8988T (cell line): ENCODE measurements around the gene RAB6B.
"Not testable (repeated sequence)": the region's sequence is repeated elsewhere in the genome, so short reads cannot be mapped to it uniquely, and the experiment has no call there.

ENCODE experiments used
- DNase-seq: peaks from one replicate; pipeline ENCODE4 v3.0.0; 2011

RAB6B gene

DNA sequence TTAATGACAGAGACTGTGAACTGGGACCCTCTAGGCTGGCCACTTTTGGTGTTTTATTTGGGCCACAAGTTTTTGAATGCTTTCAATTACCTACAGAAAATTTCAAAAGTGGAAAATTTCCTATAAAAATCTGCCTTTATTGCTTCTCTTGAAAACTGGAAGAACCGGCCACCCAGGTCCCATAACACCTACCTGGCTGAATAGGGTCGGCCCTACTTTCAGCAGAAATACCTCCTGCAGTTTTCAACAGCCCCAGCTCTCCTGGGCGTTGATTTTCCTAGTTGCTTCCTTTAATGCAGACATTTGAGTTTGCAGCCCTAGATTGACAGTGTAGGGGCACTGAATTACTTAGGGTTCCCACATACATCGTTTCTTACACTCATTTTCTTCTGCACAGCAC, 90.8 kb downstream of the RAB6B start:
- DNase-seq = no peak

DNA sequence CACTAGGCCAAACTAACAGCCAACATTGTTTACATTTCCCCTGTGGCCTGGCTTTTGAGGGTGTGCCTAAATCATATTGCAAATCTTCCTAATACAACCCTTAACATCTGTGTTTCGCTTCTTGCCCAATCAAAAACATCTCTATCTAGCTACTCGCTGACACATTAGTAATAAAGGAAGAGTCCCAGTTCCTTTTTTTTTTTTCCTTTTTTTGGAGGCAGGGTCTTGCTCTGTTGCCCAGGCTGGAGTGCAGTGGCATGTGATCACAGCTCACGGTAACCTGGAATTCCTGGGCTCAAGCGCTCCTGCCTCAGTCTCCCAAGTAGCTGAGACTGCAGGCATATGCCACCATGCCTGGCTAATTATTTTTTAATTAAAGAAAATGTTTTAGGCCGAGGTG, 92.2 kb downstream of the RAB6B start:
- DNase-seq = no peak

DNA sequence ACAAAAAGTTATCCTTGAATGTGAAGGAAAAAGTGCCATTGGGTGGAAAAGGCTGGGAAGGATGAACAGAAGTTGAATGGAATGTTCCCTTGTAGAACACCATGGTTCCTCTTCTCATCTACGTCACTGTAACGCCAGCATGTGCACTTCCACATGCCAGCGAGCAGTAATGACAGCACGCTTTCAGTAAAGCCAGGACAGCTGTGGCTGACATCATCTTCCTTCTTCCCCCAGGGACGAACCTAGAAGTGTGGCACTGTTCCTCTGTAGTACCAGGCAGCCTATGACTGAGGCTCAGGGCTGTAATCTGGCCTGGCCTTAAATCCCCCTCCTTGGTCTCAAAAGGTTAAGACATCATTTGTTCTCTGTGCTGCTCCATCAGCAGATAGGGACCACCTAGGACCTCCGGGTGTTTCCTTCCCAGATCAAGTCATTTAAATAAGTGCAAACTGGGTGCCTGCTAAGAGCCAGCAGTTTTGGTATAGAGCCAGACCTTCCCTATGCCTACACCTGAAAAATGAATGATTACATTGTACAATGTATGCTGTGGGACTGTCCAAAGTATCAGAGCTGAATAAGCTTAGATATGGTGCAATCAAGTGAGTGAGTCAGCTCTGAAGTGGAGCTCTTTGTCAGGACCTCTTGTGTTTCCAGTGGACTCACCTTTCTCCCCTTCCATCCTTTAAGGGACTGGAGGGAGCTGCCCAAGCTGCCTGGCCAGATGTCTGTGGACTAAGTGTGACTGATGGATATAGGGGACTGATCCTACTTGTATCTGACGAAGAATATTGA, 95.7 kb downstream of the RAB6B start:
- no peak for DNase-seq

DNA sequence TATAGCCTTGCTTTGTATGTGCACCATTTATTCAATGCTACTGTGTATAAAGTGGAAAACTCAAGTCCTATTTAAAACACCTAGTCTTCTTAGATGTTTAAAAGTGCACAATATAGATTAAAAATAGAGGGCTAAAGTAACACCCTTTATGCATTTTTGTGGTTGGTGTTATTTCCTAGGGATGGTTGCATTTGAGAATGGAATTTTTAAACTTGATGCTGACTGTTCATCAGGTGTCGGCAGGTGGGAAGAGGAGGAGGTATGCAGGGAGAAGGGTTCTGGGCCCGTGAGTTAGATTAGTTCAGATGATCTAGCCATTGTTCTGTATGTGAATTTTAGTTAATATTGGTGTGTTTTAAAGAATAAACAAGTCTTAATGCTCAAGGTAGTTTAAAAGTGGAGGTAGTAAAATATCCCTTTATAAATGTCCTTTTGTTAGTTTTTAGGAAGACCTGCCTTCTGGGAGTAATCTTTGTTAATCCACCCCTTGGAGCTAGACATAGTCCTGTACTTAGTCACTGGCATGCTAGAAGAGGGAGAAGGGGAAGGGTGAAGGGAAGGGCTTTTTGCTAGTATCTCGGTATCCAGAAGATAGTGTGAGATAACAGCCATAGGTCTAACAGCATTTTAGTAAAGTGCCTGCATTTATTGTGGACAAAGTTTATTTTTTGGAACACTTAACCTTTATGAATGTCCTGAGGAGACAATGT, 98.1 kb downstream of the RAB6B start:
- DNase-seq = no peak

DNA sequence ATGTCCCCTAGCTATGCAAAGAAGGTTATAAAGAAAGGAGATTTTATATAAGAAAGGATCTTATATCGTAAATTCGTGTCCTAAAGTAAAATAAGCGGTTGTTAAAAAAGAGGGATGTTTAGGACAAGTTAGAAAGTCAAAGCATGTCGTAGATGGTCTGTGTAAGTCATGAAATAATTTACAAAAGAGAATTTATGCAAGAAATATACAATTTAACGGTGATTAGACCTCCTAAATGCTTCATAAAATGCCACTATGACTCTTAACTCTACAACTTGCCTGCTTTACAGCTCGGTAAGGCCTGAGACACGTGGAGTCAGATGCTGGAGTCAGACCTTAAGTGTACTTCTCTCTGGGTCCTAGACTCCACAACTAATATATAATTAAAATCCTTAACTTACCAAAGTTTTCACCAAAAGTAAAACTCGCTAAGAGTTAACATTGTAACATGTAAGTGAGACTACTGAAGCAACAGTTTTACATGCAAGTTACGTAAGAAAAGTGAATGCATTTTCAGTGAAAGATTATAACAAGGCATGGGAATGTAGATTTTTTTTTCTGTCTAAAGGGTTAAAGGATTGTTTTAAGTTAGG, 103.4 kb downstream of the RAB6B start:
- no peak for DNase-seq

DNA sequence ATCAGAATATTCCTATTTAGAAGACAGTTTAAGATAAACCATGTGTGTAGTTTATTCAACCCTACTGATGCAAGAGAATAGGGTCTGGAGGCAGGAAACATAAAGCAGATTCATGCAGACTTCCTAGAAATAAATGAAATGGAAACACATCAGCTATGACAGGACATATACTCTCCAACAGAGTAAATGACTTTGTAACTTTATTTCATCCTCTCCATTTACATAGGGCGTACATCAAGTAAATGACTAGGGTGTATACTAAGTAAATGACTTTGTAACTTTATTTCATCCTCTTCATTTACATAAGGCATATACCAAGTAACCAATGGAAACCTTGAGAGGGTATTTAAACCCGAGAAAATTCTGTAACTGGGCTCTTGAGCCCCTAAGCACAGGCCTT, 107.7 kb downstream of the RAB6B start:
- no peak for DNase-seq

DNA sequence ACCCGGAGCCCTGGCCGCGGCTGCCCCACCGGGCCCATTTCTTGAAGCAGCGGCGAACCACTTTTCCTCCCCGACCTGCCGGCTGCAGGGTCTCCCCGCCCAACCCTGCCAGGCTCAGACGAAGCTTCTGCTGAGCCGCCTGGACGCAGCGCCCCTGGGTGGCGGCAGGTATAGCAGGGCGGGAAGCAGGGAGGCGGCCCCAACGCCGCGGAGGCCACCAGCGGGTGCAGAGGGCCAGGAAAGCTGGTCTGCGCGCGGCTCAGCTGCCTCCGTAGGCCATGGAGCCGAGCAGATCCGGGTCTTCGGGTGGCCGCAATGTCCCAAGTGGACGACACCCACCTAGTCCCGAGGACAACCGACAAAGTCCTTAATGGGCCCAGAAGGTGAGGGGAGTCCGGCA, 111.9 kb downstream of the RAB6B start:
- no peak for DNase-seq

DNA sequence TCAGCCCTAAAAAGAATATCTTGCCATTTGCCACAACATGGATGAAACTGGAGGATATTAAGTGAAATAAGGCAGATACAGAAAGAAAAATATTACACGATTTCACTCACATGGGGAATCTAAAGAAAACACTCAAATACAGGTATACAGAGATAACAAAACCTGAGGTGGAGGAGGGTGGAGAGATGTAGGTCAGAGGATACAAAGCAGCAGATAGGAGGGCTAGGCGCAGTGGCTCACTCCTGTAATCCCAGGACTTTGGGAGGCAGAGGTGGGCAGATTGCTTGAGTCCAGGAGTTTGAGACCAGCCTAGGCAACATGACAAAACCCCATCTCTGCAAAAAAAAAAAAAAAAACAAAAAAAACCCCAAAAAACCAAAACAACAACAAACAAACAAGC, 113.2 kb downstream of the RAB6B start:
- DNase-seq = no peak

DNA sequence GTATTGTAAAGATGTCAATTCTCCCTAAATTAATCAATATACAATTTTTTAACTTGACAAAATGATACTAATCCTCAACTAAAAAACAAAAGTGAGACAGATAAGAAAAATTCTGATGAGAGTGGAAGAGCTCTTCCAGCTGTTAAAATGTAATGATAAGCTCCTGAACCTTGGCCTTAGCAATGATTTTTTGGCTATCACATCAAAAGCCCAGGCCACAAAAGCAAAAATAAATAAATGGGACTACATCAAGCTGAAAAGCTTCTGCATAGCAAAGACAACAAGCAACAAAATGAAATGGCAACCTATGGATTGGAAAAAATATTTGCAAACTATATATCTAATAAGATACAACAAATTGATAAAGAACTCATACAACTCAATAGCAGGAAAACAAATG, 114.1 kb downstream of the RAB6B start:
- no peak for DNase-seq

DNA sequence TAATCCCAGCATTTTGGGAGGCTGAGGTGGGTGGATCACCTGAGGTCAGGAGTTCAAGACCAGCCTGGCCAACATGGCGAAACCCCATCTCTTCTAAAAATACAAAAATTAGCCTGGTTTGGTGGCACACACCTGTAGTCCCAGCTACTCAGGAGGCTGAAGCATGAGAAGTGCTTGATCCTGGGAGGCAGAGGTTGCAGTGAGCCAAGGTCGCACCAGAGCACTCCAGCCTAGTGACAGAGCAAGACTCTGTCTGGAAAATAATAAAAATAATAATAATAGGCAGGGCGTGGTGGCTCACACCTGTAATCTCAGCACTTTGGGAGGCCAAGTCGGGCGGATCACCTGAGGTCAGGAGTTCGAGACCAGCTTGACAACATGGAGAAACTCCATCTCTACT, 114.9 kb downstream of the RAB6B start:
- not testable (repeated sequence) for DNase-seq

DNA sequence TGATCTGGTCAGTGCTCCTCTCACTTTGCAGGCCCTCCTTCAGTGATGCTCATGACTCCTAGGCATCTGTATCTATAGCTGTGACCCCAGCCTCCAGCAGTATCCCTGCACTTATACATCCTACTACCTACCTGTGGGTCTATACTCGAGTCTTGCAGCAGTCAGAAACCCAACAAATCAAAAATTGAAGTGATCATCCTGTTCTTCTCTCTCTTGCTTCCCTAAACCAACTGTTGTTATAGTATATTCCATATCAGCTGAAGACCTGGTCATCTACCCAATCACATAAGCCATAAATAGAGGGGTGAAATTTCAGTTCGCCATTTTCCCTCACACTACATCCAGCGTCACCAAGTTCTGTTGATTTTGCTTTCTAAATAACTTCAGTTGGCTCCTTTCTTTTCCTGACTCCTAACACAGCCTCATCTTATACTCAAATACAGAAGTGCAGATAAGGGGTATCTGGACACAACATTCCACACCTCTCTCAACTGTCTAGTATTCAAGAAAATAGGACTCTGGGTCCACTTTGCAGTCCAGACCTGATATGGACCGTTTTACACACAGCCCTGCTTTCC, 116.0 kb downstream of the RAB6B start:
- DNase-seq = no peak

DNA sequence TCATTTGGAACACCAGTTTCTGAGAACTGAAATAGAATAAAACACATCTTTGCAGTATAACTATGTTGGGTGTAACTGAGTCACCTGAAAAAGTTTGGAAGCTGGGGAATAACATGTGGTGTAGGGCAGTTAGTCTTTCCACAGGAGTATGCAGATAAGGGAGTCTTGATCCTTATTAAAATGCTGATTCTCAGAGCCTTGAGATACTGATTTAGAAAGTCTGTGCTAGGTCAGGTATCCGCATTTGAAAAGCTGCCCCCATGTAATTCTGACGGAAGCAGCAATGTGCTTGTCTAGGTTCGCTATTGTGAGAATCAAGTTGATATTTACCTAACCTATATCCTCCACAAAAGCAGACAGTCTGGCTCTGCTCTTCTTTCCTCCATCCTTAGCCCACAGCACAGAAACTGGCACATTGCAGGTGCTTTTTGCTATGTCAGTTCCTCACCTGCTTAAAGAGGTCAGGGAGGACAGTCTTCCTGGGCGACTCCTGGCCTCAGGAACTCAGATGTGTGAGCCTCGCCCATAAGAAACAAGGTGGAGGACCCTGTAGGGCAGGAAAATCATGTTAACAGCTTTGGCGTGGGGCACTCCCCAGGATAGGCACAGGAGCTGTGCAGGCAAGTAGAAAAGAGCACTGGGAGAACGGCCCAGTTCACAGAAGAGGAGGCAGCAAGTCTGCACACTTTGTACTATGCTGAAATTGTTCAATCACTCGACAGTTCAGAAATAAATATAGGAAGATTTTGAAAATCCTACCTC, 117.7 kb downstream of the RAB6B start:
- DNase-seq = no peak

DNA sequence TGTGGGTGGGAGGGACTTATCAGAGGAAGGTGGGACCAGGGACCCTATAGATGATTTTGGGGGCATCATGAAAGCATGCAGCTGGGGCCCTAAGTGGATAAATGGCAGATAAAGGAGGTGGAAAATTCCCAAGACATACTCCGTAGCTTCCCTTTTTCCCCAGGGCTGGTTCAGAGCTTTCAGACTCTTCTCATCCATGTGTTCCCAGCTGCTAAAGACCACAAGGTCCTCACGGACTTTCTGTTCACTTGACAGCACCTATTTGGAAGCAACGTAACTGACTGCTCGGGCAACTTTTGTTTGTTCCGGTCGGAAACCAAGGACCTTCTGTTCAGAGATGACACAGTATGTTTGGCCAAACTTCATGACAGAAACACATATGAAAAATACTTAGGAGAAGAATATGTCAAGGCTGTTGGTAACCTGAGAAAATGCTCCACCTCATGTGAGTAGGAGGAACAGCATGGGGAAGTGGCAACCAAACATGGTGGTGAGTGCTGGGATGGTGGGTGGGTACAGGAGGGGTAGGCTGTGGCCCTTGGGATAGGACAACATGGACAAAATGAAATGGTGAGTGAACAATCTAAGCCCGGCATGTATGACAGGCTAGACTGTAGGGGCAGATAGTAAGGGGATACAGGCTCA, 118.8 kb downstream of the RAB6B start:
- no peak for DNase-seq

DNA sequence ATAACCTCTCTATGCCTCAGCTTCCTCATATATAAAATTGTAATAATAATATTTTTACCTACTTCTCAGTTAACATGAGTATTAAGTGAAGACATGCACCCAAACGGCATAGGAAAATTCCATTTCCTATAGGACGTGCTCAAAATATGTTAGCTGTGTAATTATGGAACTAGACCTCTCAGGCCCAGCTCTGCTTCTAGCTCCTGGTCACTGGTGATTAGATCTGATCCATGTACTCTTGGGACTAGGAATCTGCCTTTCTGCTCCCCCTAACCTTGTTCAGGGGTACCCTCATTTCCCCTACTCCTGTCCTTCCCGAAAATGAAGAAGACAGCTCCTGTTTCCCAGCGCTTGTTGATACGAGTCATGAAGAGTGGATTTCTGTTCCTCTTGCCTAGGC, 119.8 kb downstream of the RAB6B start:
- DNase-seq = no peak

DNA sequence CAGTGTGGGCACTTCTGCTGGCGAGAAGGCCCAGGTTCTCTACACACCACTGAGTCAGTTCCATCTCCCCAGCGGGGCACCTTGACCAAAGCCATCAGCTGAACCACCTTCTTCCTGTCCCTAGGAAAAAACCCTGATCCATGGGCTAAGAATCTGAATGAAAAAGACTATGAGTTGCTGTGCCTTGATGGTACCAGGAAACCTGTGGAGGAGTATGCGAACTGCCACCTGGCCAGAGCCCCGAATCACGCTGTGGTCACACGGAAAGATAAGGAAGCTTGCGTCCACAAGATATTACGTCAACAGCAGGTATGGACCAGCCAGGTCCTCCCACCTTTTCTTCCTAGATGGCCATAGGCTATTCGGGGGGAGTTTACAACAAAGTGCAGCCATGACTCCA, 120.4 kb downstream of the RAB6B start:
- DNase-seq = no peak
